Liver (tissue), 3 donors: ENCODE results near the gene SLIT3.

Experiments
- EGR1 ChIP-seq, 2 donors: IDR thresholded peaks; 2 replicates each; pipeline ENCODE4 v1.6.1; 2016 to 2018; ENCODE audit warnings: antibody characterized with exemption in 2 of 2, low read depth in 2 of 2
- JUND ChIP-seq, 2 donors: IDR thresholded peaks; 2 replicates each; pipeline ENCODE4 v1.6.1; 2016; ENCODE audit warnings: antibody characterized with exemption in 2 of 2
- RAD21 ChIP-seq, 2 donors: IDR thresholded peaks; 2 replicates each; pipeline ENCODE4 v1.6.1; 2016; ENCODE audit warnings: antibody characterized with exemption in 2 of 2, mild to moderate bottlenecking in 2 of 2
- REST ChIP-seq: IDR thresholded peaks from 2 replicates; pipeline ENCODE4 v1.6.1; 2016; ENCODE audit warnings: antibody characterized with exemption, mild to moderate bottlenecking
- TAF1 ChIP-seq: conservative IDR thresholded peaks from 2 replicates; pipeline ENCODE4 v1.6.1; 2016; ENCODE audit warnings: antibody characterized with exemption, mild to moderate bottlenecking
- YY1 ChIP-seq: IDR thresholded peaks from 2 replicates; pipeline ENCODE4 v1.6.1; 2016; ENCODE audit warnings: antibody characterized with exemption, mild to moderate bottlenecking
- TF ChIP-seq, protein P1 (sequence below): IDR thresholded peaks from 2 replicates; pipeline ENCODE4 v1.6.1; 2016; ENCODE audit warnings: antibody characterized with exemption
- TF ChIP-seq, protein P2 (sequence below): IDR thresholded peaks from 2 replicates; pipeline ENCODE4 v1.6.1; 2016; ENCODE audit warnings: antibody characterized with exemption
- TF ChIP-seq, protein P3 (sequence below): fragments of 150-350 bp; IDR thresholded peaks from 2 replicates; pipeline ENCODE4 v1.5.1; 2017; ENCODE audit warnings: improper control_type of control experiment, low read depth, low read length; ENCODE audit not compliant: missing input control
- donor health status: healthy.
- donor health status: healthy.

GRCh38 chr5:169041180-169041579 is 259.8 kb downstream of the SLIT3 start:
- TF ChIP-seq TAF1 (no peak), EGR1 (IDR thresholded peaks at IDR 0.05; ENCODE audit: low read depth in 2 of 2) (no peak), REST (no peak), YY1 (no peak), JUND (IDR thresholded peaks at IDR 0.05) (no peak), RAD21 (IDR thresholded peaks at IDR 0.05) (no peak)
- TF ChIP-seq, protein P1, sequence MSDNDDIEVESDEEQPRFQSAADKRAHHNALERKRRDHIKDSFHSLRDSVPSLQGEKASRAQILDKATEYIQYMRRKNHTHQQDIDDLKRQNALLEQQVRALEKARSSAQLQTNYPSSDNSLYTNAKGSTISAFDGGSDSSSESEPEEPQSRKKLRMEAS, result no peak
- TF ChIP-seq, protein P2, sequence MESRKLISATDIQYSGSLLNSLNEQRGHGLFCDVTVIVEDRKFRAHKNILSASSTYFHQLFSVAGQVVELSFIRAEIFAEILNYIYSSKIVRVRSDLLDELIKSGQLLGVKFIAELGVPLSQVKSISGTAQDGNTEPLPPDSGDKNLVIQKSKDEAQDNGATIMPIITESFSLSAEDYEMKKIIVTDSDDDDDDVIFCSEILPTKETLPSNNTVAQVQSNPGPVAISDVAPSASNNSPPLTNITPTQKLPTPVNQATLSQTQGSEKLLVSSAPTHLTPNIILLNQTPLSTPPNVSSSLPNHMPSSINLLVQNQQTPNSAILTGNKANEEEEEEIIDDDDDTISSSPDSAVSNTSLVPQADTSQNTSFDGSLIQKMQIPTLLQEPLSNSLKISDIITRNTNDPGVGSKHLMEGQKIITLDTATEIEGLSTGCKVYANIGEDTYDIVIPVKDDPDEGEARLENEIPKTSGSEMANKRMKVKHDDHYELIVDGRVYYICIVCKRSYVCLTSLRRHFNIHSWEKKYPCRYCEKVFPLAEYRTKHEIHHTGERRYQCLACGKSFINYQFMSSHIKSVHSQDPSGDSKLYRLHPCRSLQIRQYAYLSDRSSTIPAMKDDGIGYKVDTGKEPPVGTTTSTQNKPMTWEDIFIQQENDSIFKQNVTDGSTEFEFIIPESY, result no peak
- TF ChIP-seq, protein P3, sequence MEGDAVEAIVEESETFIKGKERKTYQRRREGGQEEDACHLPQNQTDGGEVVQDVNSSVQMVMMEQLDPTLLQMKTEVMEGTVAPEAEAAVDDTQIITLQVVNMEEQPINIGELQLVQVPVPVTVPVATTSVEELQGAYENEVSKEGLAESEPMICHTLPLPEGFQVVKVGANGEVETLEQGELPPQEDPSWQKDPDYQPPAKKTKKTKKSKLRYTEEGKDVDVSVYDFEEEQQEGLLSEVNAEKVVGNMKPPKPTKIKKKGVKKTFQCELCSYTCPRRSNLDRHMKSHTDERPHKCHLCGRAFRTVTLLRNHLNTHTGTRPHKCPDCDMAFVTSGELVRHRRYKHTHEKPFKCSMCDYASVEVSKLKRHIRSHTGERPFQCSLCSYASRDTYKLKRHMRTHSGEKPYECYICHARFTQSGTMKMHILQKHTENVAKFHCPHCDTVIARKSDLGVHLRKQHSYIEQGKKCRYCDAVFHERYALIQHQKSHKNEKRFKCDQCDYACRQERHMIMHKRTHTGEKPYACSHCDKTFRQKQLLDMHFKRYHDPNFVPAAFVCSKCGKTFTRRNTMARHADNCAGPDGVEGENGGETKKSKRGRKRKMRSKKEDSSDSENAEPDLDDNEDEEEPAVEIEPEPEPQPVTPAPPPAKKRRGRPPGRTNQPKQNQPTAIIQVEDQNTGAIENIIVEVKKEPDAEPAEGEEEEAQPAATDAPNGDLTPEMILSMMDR, result no peak
